Stimulated activated CD4-positive, alpha-beta T cell treated with anti-CD3 and anti-CD28 coated beads, Interleukin-15, amount 100 ng/mL, for 48 hours (primary cell): ENCODE measurements around the gene NPIPA3.
"Not testable (repeated sequence)": the region's sequence is repeated elsewhere in the genome, so short reads cannot be mapped to it uniquely, and the experiment has no call there.

Source experiments
- DNase-seq, 2 donors: peaks; one replicate each; pipeline ENCODE4 v3.0.0-alpha.2; 2020; ENCODE audit warnings: low read depth in 2 of 2

The NPIPA3 gene

DNA sequence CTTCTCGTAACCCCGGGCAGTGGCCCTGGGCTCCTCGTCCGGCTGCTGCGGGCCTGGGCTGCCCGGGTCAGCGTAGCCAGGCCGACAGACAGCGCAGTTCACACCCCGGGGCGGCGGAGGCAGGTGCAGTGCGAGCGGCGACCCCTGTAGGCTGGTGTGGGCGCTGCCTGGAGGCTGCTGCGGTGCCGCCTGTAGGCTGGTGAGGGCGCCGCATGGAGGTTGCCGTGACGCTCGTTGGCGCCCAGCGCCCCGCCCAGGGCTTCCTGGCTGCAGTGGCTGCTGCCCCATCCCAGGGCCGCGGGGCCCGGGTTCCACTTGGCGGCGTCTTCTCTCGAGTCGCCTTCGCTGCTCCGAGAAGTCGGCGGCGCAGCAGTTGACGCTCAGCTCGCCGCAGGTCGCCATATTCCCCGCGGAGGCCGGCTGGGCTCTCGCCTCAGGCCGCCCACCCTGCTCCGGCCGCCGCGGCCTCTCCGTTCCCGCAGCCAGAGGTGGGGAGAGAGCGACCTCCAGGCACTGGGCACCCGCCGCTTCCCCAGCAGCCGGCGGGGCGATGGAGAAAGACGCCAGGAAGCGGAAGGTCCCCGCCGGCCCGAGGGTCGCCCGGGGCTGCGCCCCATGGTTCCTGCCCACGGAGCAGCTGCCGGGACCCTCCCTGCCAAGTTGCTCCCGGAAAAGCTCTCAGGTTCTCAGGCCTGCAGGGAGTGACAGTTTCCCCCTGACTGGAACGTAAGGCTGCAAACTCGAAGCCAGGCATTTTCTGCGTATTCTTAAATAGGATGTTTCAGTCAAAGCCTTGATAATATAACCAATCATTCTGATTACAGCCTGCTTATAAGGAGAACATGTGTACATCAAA lies at the start of gene NPIPA3:
TSS of gene NPIPA3 (plus strand) at position 256 of the 856 bp plus-strand sequence. CDS start 5,533 bp downstream, outside the sequence.
- not testable (repeated sequence) for DNase-seq

- no peak for DNase-seq
These were observed 45.1 kb upstream of the NPIPA3 start for GRCh38 chr16:14658063-14658462.

DNA sequence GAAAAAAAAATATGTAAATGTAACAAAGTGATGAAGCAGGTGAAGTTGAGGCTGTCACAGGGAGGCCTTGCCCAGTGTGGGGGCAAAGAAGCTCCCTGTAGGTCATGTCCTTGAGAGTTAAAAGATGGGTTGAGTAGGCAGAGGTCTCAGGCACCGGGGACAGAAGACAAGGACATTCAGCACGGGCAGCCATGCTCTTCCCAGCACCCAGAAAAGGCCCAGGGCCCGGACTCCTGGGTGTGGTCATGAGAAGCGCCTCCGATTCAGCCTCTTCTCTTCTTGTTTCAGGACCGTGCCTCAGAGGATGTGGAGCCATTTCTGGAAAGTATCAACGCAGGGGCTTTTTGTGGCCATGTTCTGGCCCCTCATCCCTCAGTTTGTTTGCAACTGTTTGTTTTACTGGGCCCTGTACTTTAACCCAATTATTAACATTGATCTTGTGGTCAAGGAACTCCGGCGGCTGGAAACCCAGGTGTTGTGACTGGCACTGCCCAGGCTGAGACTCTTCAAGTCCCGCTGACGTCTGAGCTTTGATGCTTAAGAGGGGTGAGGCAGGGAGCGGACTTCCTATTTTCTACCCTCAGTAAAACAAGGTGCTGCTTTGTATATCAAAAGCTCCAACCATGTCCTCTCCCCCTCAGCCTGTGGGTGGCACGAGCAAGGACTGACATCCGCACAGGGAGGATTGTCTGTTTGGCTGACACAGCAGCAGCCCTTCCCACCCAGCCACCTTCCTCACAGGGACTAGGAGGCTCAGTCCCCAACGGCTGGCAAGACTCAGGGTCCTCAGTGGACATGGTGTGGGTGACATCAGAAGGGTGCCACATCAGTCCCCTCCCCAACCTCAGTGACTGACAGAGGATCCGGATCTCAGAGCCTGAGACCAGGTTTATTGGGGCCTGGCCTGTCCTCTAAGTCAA lies 35.6 kb upstream of the NPIPA3 start:
- no peak for DNase-seq

DNA sequence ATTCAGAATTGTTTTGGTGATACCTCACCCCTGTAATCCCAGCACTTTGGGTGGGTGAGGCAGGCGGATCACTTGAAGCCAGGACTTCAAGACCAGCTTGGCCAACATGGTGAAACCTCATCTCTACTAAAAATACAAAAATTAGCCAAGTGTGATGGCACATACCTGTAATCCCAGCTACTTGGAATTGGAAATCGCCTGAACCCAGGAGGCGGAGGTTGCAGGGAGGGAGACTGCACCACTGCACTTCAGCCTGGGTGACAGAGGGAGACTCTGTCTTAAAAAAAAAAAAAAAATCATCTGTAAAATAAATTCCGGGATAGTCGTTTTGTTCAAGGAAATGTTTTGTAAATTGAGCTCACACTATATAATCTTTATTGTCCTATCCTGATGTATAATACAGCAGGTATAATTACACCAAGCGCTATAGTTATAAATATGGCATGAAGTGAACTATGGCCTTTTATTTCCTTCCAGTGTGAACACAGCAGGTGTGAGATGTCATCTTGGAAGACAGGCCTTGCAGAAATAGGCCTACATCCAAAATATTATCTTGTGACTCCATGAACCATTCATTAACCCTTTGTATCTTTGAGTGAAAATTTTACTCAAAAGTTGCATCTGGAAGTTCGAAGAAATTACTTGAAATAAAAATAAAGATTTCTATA lies 34.5 kb upstream of the NPIPA3 start:
- DNase-seq = no peak

DNA sequence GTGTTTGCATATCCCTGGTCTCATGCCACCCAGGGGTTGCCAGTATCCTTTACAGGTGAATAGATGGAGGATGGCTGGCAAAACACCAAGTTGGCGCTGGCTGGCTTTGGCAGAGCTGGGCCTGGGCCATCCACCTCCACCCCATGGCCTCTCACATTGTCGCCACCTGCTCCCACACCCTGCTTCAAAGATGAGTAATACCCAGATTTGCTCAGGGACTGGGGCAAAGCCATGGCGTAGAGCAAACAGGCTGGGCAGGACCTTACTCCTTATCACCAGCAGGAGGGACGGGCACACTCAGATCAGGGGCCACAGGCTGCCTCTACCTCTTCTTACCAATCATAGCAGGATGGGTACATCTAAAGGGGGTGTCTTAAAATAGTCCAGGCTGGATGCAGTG lies 33.4 kb upstream of the NPIPA3 start:
- DNase-seq = no peak

DNA sequence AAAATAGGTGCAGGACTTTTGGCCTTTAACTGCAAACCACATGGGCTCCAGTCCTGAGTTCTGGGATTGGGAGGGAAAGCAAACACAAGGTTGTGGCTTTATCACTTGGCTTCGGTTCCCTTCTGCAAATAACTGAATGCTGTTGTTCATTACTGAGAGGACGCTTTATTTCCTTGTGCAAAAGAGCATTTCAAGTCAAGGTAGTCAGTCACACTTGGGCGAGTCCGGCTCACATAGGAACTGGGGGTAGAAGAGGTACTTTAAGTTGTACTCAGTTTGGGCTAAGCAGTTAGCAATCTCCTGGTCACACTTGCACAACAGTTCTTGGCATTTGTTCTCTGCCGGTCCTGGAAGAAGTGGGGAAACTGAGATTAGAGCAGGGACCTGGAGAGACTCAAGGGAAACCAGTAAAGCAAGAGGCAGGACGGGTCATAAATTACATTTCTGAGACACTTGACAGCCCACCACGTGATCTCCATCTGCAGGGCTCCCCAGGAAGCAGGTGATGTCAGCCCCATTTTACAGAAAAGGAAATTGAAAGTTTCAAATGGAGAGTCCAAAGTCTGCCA lies 30.7 kb upstream of the NPIPA3 start:
- no peak for DNase-seq

DNA sequence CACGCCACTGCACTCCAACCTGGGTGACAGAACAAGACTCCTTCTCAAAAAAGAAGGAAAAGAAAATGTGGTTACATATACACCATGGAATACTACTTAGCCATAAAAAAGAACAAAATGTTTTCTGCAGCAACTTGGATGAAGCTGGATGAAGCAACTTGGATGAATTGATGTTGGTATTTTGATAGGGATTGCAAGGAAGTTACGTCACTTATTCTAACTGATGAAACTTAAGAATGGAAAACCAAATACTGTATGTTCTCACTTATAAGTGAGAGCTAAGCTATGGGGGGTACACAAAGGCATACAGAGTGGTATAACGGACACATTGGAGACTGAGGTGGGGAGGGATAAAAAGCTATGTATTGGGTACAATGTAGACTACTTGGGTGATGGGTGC lies 26.6 kb upstream of the NPIPA3 start:
- DNase-seq = no peak

- no peak for DNase-seq
These were observed 25.6 kb upstream of the NPIPA3 start for GRCh38 chr16:14677627-14678026.

GRCh38 chr16:14678748-14679497 lies 24.3 kb upstream of the NPIPA3 start:
- DNase-seq = no peak

GRCh38 chr16:14680396-14680795 lies 22.8 kb upstream of the NPIPA3 start:
- not testable (repeated sequence) for DNase-seq

GRCh38 chr16:14681115-14681514 lies 22.1 kb upstream of the NPIPA3 start:
- DNase-seq = no peak

DNA sequence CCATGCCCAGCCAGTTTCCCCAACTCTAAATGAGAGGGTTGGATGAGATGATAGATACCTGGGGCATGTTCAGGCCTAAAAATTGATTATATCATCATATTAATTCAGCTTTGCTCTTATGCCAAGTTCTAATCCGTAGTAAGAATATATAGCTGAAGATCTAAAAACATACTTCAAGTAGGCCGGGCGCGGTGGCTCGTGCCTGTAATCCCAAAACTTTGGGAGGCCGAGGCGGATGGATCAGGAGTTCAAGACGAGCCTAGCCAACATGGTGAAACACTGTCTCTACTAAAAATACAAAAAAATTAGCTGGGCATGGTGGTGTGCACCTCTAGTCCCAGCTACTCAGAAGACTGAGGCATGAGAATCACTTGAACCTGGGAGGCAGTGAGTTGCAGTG lies 21.1 kb upstream of the NPIPA3 start:
- no peak for DNase-seq

DNA sequence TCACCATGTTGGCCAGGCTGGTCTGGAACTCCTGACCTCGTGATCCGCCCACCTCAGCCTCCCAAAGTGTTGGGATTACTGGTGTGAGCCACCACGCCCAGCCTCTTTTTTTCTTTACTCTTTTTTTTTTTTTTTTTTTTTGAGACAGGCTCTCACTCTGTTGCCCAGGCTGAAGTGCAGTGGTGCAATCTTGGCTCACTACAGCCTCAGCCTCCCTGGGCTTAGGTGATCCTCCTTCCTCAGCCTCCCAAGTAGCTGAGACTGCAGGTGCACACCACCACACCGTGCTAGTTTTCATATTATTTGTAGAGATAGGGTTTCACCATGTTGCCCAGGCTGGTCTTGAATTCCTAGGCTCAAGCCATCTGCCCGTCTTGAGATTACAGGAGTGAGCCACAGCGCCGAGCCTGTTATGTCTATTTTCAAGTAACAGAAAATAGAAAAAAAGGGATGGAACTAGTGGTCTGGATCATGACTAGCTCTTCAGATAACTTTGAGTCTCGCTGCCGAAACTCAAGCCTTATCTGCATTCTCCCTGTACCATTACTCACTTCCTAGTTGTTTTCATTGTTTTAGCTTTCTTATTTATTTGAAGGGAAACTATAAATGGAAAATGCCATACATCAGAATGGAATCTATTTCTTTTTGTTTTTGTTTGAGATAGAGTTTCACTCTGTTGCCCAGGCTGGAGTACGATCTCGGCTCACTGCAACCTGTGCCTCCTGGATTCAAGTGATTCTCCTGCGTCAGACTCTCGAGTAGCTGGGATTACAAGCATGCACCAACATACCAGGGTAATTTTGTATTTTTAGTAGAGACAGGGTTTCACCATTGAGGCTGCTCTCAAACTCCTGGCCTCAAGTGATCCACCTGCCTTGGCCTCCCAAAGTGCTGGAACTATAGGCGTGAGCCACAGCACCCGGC lies 17.1 kb upstream of the NPIPA3 start:
- DNase-seq = not testable (repeated sequence)

GRCh38 chr16:14694129-14694528 lies 9.1 kb upstream of the NPIPA3 start, which contains the start of gene PLA2G10:
Gene PLA2G10 (minus strand): TSS chr16:14694308. CDS start chr16:14694229, 79 bp downstream.
- not testable (repeated sequence) for DNase-seq

DNA sequence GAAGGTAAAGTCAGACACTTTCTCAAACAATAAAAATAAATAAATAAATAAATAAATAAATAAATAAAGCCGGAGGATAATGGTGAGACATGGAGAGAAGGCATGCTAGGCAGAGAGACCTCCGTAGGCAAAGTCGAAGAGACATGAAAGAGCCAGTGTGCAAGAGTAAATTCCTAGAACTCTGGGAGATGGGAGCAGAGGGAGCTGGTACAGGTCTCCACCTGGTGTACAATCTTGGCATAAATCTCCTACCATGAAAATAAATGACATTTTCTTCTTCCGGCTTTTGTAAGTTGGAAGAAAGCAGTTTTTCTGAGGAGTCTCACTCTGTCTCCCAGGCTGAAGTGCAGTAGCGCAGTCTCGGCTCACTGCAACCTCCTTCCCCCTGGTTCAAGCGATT lies 1.4 kb upstream of the NPIPA3 start:
- not testable (repeated sequence) for DNase-seq

- DNase-seq = not testable (repeated sequence)
These were observed 539 bp upstream of the NPIPA3 start for GRCh38 chr16:14702672-14703071.

GRCh38 chr16:14733233-14733632 lies 30.0 kb downstream of the NPIPA3 start:
- DNase-seq = not testable (repeated sequence)

GRCh38 chr16:14740832-14741385 lies 37.7 kb downstream of the NPIPA3 start:
- not testable (repeated sequence) for DNase-seq

DNA sequence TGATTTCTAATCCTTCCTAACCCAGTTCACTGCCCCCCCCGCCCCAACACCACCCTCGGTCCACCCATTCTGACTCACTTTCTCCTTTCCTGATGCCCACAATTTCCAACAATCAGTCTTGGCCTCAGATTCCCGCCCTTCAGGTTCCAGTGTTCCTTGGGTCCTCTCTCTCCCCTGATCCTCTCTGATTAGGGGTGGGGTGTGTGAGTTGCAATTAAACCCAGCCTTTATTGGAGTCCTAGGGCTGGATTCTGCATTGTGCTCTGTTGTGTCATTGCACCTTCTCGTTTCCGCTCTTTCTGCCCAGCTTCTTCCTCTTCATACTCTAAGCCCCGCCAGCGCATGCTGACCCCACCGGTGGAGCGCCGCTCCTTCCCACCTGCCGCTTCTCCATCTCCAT lies 38.6 kb downstream of the NPIPA3 start:
- not testable (repeated sequence) for DNase-seq
